Activated T-helper 1 cell treated with Interleukin-2 at 50 U/mL for 16 hours (primary cell): ENCODE measurements around the gene APBA2.

ENCODE experiments used
- DNase-seq: peaks from one replicate; pipeline ENCODE4 v3.0.0-alpha.2; 2020; ENCODE audit warnings: low read depth

The APBA2 gene

DNA sequence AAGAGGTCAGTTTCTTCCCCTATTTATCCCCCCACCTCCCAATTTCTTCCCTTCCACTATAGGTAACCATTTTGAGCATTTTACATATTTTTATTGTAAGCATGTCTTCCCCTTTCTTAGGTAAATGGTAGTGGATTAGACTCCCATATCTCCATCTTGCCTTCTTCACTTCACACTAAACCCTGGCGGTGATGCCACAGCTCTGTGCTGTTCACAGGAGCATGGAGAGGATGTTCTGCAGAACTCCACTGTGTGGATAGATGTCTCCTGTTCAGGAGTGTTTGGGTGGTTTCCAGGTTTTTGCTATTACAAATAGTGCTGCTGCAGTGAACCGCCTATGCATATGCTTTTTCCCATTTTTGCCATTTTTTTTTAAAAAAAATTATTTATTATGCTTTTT is 201.1 kb downstream of the APBA2 start:
- DNase-seq = no peak

- no peak for DNase-seq
Observed at GRCh38 chr15:29087521-29088285, 201.9 kb downstream of the APBA2 start.

DNA sequence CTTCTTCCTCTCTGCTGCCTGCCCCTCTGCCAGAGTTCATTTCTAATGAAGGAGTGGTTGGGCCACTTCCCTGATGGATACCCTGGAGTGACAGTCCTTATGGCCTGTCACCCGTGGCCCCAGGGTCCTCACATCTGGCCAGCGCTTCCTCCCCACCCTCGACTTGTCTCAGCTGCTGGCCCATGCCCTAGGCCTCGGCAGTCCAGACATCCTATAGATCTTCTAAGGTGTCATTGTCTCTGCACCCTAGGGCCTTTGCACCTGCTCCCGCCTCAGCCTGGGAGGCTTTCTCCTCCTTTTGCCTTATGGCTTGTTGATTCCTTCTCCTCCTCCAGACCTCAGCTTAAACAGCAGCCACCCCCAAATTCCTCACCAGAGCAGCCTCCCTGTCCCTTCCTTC is 202.9 kb downstream of the APBA2 start:
- no peak for DNase-seq

DNA sequence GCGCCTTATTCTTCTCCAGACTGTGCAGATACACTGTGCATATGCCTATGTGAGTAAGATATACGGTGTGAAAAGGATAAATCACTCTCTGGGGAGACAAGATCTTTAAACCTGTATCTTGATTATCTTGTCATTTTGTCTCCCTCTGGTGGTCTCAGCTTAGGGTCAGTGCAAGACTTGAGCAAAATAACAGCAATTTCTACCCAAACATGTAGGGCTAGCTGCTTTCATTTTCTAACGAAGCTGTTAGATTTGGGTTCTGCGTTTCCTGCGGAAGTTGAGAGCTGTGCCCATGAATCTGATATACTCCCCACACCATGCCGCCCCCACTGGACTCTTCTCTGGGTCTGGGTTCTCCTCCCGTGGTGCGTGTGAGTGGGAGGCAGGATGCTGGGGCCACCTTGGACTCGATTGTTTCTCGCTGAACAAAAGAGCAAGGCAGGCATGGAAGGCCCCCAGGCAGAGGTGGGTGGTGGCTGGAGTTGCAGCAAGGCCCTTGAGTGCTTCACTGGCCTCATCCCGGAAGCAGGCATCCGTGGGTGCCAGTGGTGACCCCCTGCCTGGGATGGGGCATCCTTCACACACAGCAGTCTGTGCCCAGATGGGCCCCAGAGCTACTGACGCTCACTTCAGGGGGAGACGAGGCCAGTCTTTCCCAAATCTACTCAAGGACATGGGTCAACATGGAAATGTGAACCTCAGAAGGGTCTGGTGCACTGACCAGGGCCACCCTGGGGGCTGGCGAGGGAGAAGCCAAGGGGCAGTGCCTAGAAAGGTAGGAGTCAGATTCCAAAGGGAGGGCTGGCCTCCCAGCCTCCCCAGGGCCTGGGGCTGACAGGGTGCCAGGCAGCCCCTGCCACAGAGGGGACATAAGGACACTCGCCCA is 204.2 kb downstream of the APBA2 start:
- no peak for DNase-seq

GRCh38 chr15:29090617-29091466 is 205.1 kb downstream of the APBA2 start:
- DNase-seq = peak; percentile 17

DNA sequence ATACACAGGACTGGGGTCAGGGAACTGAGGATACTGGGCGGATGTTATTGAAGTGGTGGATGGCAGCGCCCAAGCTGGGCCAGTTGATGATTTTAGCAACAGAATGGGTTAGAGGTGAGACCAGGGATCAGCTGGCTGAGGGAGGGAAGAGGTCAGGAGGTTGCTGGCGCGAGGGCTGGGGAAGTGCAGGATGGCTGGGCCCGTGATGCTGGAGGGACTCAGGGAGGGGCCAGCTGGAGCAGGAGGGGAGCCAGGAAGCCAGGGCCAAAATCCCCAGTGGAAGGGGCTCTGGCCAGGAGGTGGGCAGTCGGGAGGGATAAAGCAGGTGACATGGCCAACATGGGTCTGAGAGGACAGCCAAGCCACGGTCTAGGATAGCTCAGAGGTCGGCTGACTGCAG is 205.9 kb downstream of the APBA2 start:
- no peak for DNase-seq

DNA sequence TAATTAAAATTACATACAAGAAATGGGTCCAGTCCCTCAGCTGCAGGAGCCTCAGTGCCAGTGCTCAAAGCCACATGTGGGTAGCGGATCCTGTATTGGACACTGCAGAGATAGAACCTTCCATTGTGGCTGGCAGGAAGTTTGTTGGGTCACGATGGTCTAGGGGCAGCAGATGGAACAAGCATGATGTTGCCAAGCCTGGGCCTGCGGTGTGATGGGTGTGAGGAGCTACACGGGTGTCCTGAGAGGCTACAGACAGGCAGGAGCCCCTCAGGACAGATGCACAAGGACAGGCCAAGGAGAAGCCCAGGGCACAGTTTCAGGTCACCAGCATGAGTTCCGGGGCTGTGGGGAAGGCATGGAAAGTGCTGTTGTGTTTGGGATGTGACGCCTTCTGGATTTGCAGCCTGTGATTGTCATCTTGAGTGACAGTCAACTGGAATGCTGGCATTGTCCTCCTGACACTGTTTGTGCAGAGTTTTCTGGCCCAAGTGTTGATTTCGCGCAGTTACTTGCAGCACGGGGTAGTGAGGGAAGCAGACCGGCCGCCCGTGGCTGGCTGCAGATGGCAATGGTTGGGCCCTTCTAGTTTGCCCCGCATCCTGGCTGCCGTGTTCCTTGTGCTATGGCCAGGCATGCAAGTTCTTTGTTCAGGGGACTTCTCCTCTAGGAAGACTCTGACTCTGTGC is 206.7 kb downstream of the APBA2 start:
- no peak for DNase-seq

DNA sequence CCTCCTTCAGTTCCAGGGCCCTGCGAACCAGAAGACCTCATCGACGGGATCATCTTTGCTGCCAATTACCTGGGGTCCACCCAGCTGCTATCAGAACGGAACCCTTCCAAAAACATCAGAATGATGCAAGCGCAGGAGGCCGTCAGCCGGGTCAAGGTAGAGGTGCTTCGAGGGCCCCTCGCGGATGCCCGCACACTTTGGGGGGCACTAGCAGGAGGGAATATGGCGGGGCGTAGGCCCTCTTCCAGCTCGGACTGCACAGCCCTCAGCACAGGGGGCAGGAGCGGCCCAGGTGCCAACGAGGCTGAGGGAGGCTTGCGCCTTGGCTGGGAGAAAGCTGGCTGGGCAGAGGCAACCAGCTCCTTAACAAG is 207.3 kb downstream of the APBA2 start:
- DNase-seq = no peak

GRCh38 chr15:29093696-29094343 is 208.0 kb downstream of the APBA2 start:
- DNase-seq = no peak

DNA sequence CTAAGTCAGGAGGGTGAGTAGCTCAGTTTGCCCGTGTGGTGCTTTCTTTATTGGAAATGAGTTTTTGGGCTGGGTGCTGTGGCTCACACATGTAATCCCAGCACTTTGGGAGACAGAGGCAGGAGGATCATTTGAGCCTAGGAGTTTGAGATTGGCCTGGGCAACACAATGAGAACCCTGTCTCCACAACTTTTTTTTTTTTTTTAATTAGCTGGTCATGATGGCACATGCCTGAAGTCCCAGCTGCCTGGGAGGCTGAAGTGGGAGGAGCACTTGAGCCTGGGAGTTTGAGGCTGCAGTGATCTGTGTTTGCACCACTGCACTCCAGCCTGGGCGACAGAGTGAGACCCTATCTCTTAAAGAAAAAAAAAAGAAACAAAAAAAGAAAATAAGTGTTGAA is 208.9 kb downstream of the APBA2 start:
- no peak for DNase-seq

GRCh38 chr15:29095746-29096145 is 210.0 kb downstream of the APBA2 start:
- no peak for DNase-seq

DNA sequence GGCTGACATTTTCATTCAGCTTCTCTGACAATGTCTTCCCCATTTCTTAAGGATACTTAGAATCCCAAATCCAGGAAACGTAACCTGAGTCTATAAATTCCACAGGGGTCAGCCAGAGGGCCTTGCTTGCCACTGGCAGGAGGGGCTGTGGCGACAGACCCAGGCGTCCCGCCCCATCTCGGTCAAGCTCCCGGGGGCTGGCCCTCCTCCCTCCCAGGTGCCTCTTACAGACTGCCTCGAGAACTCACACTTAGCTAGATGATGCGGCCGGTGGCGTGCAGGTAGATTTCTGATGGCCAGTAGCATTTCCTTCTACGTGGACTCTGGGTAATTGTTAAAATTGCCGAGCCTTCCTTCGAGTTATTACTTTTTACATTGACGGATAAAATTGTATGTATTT is 211.4 kb downstream of the APBA2 start:
- DNase-seq = no peak

- DNase-seq = no peak
Observed at GRCh38 chr15:29097971-29098370, 212.2 kb downstream of the APBA2 start.

- no peak for DNase-seq
Observed at GRCh38 chr15:29098652-29099051, 212.9 kb downstream of the APBA2 start.

- DNase-seq = no peak
Observed at GRCh38 chr15:29099131-29099880, 213.5 kb downstream of the APBA2 start.

- DNase-seq = no peak
Observed at GRCh38 chr15:29100486-29101000, 214.8 kb downstream of the APBA2 start.

GRCh38 chr15:29101491-29101890 is 215.7 kb downstream of the APBA2 start:
- no peak for DNase-seq

DNA sequence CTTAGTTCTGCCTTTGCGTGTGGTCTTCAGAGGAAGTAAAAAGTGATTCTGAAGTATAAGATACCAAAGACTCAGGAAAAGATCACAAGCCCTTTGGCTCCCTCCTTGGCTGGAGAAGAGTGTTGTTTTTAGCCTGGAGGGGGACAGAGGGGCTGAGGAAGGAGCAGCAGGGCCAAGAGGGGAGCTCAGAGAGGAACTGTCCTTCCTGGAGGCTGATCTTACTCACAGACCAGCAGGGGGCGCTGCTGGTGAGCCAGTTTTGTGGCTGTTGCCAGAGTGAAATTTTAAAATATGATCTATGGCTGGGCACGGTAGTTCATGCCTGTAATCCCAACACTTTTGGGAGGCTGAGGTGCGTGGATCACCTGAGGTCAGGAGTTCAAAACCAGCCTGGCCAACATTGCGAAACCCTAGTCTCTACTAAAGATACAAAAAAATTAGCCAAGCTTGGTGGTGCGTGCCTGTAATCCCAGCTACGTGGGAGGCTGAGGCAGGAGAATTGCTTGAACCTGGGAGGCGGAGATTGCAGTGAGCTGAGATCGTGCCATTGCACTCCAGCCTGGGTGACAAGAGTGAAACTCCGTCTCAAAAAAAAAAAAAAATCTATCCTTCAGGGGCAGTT is 216.5 kb downstream of the APBA2 start:
- DNase-seq = peak; percentile 38

DNA sequence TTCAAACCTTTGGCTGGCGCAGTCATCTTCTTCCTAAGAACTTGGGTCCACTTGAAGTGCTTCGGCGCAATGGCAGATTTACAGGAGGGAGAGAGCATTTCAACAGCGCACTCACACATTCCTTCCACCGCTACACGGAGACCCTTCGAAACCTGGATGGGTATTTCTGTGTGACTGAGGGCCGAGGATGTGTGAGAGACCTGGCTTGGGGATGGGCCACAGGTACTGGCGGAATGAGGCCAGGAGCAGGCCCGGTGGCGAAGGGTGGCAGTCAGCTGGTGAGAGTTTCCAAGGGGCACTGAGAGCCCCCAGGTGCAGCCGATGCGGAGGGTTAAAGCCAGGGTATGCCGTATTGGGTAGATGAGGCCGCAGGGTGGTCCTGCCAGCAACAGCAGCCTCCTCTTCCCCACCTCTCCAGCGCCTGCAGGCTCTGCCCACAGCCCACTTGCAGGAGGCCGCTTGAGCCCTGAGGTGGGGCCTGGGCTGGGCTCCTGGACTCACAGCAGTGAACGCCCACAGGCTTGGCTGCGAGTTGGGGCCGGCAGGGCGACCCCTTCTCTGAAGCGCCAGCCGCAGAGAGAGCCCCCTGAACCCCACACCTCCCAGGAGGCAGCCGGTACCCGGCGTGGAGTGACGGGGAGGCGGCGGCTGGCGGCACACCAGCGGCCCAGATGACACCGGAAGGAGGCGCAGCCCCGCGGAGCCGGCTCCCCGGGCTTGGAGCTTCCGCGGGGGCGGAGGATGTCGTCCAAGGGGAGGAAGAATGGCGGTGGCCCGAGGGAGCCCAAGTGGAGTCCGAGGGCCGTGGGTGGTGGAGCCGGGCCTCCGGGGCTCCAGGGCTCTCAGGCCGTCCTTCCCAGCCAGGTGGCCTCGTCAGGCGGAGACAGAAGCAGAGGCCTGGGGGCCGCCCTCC is 217.4 kb downstream of the APBA2 start:
- no peak for DNase-seq
